Measurements from ENCODE around the gene BAD.

- TF ChIP-seq CTCF (IDR thresholded peaks at IDR 0.05), result no peak
- no peak for TF ChIP-seq POLR2AphosphoS5 (IDR thresholded peaks at IDR 0.05)
These were observed 6.8 kb upstream of the BAD start, which contains the start of gene KCNK4 for GRCh38 chr11:64291262-64291751.
